GM12878 (cell line): ENCODE results near the gene TOPORS. TPM values are rescaled to one million over a fixed set of nuclear protein-coding genes. Genes with fewer than 3 reads are reported as not detected.

ENCODE experiments used
- ASH2L ChIP-seq: fragments of 300-600, 200-600 bp; sonication (generic); IDR thresholded peaks from 2 replicates; pipeline ENCODE4 v1.6.1; 2017; ENCODE audit warnings: low read depth, mild to moderate bottlenecking, borderline replicate concordance
- ATF7 ChIP-seq: fragments of 450-650 bp; IDR thresholded peaks from 2 replicates; pipeline ENCODE4 v1.6.1; 2016; ENCODE audit warnings: low read depth, mild to moderate bottlenecking
- BMI1 ChIP-seq: fragments of 450-650 bp; IDR thresholded peaks from 2 replicates; pipeline ENCODE4 v1.6.1; 2016; ENCODE audit warnings: mild to moderate bottlenecking, moderate library complexity, borderline replicate concordance
- CBX3 ChIP-seq: fragments of 200-600 bp; sonication (generic); IDR thresholded peaks from 2 replicates; pipeline ENCODE4 v1.6.1; 2016; ENCODE audit warnings: low read depth, borderline replicate concordance
- CHD4 ChIP-seq: fragments of 200-600 bp; sonication (generic); IDR thresholded peaks from 2 replicates; pipeline ENCODE4 v1.6.1; 2016; ENCODE audit warnings: mild to moderate bottlenecking
- EP300 ChIP-seq, 2 experiments: fragments of 150-350 bp in 1 of 2; IDR thresholded peaks; 2 replicates each; pipeline ENCODE4 v1.6.1; 2011 to 2012; ENCODE audit warnings: low read depth in 2 of 2, low read length in 2 of 2, borderline replicate concordance in 1 of 2, improper control_type of control experiment in 1 of 2, inconsistent platforms in 1 of 2; ENCODE audit not compliant: control insufficient read depth in 1 of 2
- ETV6 ChIP-seq, 2 experiments: fragments of 450-650 bp in 1 of 2; IDR thresholded peaks in 1 of 2; conservative IDR thresholded peaks in 1 of 2; 2 replicates each; pipeline ENCODE4 v1.6.1; 2014; ENCODE audit warnings: antibody characterized with exemption in 1 of 2, borderline replicate concordance in 1 of 2, low read depth in 1 of 2, mild to moderate bottlenecking in 1 of 2, moderate library complexity in 1 of 2
- GABPA ChIP-seq: IDR thresholded peaks from 2 replicates; pipeline ENCODE4 v1.6.1; 2014; ENCODE audit warnings: antibody characterized with exemption, low read depth, mild to moderate bottlenecking, inconsistent platforms
- GATAD2B ChIP-seq: fragments of 450-650 bp; conservative IDR thresholded peaks from 2 replicates; pipeline ENCODE4 v1.6.1; 2017; ENCODE audit warnings: low read depth, mild to moderate bottlenecking, moderate library complexity
- HDAC2 ChIP-seq: fragments of 200-600 bp; sonication (generic); IDR thresholded peaks from 2 replicates; pipeline ENCODE4 v1.6.1; 2017
- JUNB ChIP-seq: IDR thresholded peaks from 2 replicates; pipeline ENCODE4 v1.6.1; 2016; ENCODE audit warnings: antibody characterized with exemption, mild to moderate bottlenecking
- MTA2 ChIP-seq: fragments of 450-650 bp; IDR thresholded peaks from 2 replicates; pipeline ENCODE4 v1.6.1; 2016; ENCODE audit warnings: low read depth, mild to moderate bottlenecking, moderate library complexity
- NR2C1 ChIP-seq: fragments of 450-650 bp; IDR thresholded peaks from 2 replicates; pipeline ENCODE4 v1.6.1; 2017; ENCODE audit warnings: antibody characterized with exemption, mild to moderate bottlenecking, moderate library complexity
- PKNOX1 ChIP-seq: fragments of 450-650 bp; IDR thresholded peaks from 2 replicates; pipeline ENCODE4 v1.6.1; 2016; ENCODE audit warnings: mild to moderate bottlenecking
- POU2F2 ChIP-seq: IDR thresholded peaks from 3 replicates; pipeline ENCODE4 v1.6.1; 2011; ENCODE audit warnings: low read depth, mild to moderate bottlenecking, low read length, borderline replicate concordance
- RFX5 ChIP-seq: IDR thresholded peaks from 2 replicates; pipeline ENCODE4 v1.6.1; 2011; ENCODE audit warnings: low read depth, low read length, improper control_type of control experiment
- SIX5 ChIP-seq: IDR thresholded peaks from 2 replicates; pipeline ENCODE4 v1.6.1; 2011; ENCODE audit warnings: mild to moderate bottlenecking, low read depth, low read length, moderate library complexity; ENCODE audit not compliant: severe bottlenecking
- SP1 ChIP-seq: IDR thresholded peaks from one replicate; pipeline ENCODE4 v1.6.1; 2011; ENCODE audit warnings: low read depth, low read length
- SUZ12 ChIP-seq: fragments of 200-600 bp; sonication (generic); IDR thresholded peaks from one replicate; pipeline ENCODE4 v1.6.1; 2018; ENCODE audit warnings: antibody characterized with exemption, mild to moderate bottlenecking; ENCODE audit not compliant: unreplicated experiment
- TBL1XR1 ChIP-seq: IDR thresholded peaks from 2 replicates; pipeline ENCODE4 v1.6.1; 2012; ENCODE audit warnings: low read depth, low read length, improper control_type of control experiment
- ZNF687 ChIP-seq: fragments of 450-650 bp; IDR thresholded peaks from 2 replicates; pipeline ENCODE4 v1.6.1; 2017; ENCODE audit warnings: mild to moderate bottlenecking, moderate library complexity
- polyA plus RNA-seq, 11 experiments: library from polyadenylated mRNA; depleted of rRNA in 4 of 11; unstranded in 6 of 11; stranded (reverse) in 5 of 11; fragments of >200 nt; fragmentation: Nextera tagmentation in 4 of 11; fragmentation: Illumina TruSeq in 1 of 11; extraction: Ambion mirVana in 4 of 11; extraction: Trizol in 1 of 11; gene quantifications; 1 replicate in 1 of 11; 2 replicates in 10 of 11; pipeline versions ENCODE4 v1.2.1 to v1.2.3, GENCODE V29; 2011 to 2016; ENCODE audit warnings: inconsistent platforms in 2 of 11, missing spikeins in 2 of 11, low read depth in 1 of 11
- total RNA-seq, 4 experiments: library from RNA; depleted of rRNA in 3 of 4; stranded (reverse); fragments of >200 nt in 3 of 4; fragmentation: Illumina TruSeq in 1 of 4; extraction: Trizol in 1 of 4; gene quantifications; 2 replicates each; pipeline versions ENCODE4 v1.2.1 to v1.2.3, GENCODE V29; 2013 to 2021
- TF ChIP-seq, protein P1 (sequence below): fragments of 450-650 bp; IDR thresholded peaks from 2 replicates; pipeline ENCODE4 v1.6.1; 2016; ENCODE audit warnings: mild to moderate bottlenecking, moderate library complexity, borderline replicate concordance

The TOPORS gene
- total and polyA plus RNA-seq, 10 of the 15 experiments (the other 5 are each of a cell fraction or from before 2014, with no cell fraction given) = 6.0 to 27.8 (median 14.3) TPM

DNA sequence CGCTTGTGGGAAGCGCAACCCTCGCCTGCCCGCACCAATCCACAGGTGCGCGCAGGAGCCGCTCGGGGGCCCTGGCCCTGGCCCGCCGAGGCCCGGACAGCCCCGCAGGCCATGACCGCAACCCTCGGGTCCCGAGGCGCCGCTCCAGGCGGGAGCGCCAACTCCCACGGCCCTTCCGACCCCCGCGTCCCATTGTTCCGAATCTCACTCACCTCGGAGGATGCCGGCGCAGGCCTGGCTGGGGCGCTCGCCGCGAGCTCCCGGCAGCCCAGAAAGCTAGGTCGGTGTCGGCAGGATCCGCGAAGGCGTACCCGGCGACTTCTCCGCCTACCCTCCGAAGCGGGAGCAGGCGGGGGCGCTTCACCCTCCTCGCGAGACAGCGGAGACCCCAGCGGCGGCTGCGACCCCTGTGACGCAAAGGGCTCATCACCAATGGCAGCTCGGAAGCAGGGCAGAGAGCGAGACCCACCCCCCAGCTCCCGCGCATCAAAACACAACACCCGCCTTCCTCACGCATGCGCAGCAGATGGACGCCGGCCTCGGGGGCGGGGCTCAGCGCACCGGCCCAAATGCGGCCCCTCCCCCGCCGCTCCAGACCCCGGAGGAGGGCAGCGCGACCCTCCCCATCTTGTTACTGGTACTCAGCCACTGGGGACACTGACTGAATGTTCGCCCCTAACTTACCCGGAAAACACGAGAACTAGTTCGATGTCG is 1.7 kb downstream of the TOPORS start (continued):
- TF ChIP-seq, protein P1, sequence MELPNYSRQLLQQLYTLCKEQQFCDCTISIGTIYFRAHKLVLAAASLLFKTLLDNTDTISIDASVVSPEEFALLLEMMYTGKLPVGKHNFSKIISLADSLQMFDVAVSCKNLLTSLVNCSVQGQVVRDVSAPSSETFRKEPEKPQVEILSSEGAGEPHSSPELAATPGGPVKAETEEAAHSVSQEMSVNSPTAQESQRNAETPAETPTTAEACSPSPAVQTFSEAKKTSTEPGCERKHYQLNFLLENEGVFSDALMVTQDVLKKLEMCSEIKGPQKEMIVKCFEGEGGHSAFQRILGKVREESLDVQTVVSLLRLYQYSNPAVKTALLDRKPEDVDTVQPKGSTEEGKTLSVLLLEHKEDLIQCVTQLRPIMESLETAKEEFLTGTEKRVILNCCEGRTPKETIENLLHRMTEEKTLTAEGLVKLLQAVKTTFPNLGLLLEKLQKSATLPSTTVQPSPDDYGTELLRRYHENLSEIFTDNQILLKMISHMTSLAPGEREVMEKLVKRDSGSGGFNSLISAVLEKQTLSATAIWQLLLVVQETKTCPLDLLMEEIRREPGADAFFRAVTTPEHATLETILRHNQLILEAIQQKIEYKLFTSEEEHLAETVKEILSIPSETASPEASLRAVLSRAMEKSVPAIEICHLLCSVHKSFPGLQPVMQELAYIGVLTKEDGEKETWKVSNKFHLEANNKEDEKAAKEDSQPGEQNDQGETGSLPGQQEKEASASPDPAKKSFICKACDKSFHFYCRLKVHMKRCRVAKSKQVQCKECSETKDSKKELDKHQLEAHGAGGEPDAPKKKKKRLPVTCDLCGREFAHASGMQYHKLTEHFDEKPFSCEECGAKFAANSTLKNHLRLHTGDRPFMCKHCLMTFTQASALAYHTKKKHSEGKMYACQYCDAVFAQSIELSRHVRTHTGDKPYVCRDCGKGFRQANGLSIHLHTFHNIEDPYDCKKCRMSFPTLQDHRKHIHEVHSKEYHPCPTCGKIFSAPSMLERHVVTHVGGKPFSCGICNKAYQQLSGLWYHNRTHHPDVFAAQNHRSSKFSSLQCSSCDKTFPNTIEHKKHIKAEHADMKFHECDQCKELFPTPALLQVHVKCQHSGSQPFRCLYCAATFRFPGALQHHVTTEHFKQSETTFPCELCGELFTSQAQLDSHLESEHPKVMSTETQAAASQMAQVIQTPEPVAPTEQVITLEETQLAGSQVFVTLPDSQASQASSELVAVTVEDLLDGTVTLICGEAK = no peak
- TF ChIP-seq GATAD2B (peak; percentile 71; the same call in 1 of the 2 replicates), SP1 (peak; percentile 35), MTA2 (peak; percentile 47; the same call in 1 of the 2 replicates), BMI1 (no peak), PKNOX1 (peak; percentile 74; the same call in 1 of the 2 replicates), POU2F2 (no peak; the same call in 2 of the 3 replicates), ATF7 (no peak), RFX5 (peak; percentile 55; the same call in 1 of the 2 replicates), TBL1XR1 (no peak), ETV6 (conservative IDR thresholded peaks at IDR 0.05 in 1 of 2, IDR thresholded peaks at IDR 0.05 in 1 of 2; ENCODE audit: borderline replicate concordance in 1 of 2, low read depth in 1 of 2) (no peak), NR2C1 (peak; percentile 83), EP300 (IDR thresholded peaks at IDR 0.05; ENCODE audit: borderline replicate concordance in 1 of 2, control insufficient read depth in 1 of 2, low read depth in 2 of 2, low read length in 2 of 2) (no peak), CHD4 (no peak), ZNF687 (no peak), ASH2L (peak; percentile 74; the same call in 1 of the 2 replicates), SUZ12 (no peak), JUNB (no peak), HDAC2 (no peak), GABPA (no peak), SIX5 (no peak), CBX3 (no peak)
